ENCODE measurements around the gene OTOGL.
"Not testable (repeated sequence)": the region's sequence is repeated elsewhere in the genome, so short reads cannot be mapped to it uniquely, and the experiment has no call there.

Gene OTOGL

DNA sequence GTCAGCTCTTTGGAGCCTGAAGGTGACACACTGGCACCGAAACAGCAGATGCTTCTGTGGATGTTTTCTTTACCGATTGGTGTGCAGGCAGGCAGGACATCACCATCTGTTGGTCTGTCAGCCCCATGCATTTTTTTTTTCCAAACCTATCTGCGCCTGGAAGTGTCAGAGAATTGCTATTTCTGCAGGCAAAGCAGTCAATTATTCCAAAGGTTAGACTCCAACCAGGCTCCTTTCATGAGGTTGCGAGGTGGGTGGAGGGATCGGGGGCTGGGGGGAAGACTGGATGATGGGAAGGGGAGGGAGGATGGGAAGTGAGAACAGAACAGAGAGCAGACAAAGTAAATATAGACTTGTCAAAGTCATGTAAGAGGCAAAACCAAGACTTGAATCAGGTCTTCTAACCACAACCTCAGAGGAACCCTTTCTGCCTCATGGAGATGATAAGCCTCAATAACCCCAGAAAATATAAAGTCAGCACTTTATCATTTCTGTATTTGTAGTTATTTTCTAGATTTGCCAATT, 117.7 kb downstream of the OTOGL start:
- H3K4me3 ChIP-seq (ENCODE audit: low read depth, low read length): no peak overlapping the region
- TF ChIP-seq, protein P1, sequence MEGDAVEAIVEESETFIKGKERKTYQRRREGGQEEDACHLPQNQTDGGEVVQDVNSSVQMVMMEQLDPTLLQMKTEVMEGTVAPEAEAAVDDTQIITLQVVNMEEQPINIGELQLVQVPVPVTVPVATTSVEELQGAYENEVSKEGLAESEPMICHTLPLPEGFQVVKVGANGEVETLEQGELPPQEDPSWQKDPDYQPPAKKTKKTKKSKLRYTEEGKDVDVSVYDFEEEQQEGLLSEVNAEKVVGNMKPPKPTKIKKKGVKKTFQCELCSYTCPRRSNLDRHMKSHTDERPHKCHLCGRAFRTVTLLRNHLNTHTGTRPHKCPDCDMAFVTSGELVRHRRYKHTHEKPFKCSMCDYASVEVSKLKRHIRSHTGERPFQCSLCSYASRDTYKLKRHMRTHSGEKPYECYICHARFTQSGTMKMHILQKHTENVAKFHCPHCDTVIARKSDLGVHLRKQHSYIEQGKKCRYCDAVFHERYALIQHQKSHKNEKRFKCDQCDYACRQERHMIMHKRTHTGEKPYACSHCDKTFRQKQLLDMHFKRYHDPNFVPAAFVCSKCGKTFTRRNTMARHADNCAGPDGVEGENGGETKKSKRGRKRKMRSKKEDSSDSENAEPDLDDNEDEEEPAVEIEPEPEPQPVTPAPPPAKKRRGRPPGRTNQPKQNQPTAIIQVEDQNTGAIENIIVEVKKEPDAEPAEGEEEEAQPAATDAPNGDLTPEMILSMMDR (conservative IDR thresholded peaks at IDR 0.05; ENCODE audit: low read depth, low read length): no peak
- DNase-seq (ENCODE audit: low read depth): no peak

DNA sequence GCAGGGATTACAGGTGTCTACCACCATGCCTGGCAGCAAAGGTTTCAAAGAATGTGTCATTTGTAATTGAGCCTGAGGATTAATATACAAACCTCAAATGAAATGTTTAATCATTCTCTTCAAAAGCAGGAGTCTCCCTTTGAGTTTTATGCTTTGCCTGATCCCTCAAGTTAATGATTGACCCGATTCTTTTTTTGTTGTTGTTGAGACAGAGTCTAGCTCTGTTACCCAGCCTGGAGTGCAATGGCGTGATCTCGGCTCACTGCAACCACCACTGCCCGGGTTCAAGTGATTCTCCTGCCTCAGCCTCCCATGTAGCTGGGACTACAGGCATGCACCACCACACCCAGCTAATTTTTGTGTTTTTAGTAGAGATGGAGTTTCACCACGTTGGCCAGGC, 119.6 kb downstream of the OTOGL start:
- not testable (repeated sequence) for DNase-seq (ENCODE audit: low read depth)

DNA sequence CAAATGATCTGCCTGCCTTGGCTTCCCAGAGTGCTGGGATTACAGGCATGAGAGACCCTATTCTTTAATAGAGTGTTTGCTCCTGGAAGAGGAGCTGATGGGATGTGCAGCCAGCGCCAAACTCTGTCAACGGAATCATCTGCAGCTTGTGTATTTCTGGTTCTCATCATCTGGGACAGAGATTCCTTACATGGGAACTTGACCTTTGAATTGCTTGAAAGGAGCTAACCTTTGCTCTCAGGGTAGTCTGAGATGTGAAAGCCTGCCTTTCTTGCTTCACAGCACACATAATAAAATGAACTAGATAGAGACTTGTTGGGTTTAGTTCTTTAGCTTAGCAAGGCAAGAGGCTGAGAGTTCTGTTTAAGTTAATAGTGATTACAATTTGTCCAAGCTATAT, 120.0 kb downstream of the OTOGL start:
- TF ChIP-seq, protein P1 (conservative IDR thresholded peaks at IDR 0.05; ENCODE audit: low read depth, low read length): no peak
- no peak for DNase-seq (ENCODE audit: low read depth)
- no peak overlapping the region for H3K4me3 ChIP-seq (ENCODE audit: low read depth, low read length)

More for the DNA sequence above, 119.6 kb downstream of the OTOGL start:
- H3K4me3 ChIP-seq (ENCODE audit: low read depth, low read length): not testable (repeated sequence)

DNA sequence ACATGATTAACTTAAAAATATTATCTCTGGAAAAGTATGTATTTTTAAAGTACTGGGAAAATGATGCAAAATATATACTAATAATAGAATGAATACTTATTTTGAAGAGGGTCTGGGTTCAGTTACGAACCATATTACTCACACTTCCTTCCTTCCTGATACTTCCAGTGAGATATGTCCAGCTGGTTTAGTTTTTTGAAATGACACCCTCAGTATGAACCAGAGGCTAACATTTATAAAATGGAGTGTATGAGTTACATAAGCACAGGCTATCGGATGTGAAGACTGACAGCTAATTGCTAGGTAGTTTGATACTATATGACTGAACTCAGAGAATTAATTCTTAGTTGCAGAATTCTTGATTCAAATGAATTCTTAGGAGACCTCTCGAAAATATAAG, 122.9 kb downstream of the OTOGL start:
- TF ChIP-seq, protein P1 (conservative IDR thresholded peaks at IDR 0.05; ENCODE audit: low read depth, low read length): no peak
- no peak overlapping the region for H3K4me3 ChIP-seq (ENCODE audit: low read depth, low read length)
- DNase-seq (ENCODE audit: low read depth): peak; percentile 14

DNA sequence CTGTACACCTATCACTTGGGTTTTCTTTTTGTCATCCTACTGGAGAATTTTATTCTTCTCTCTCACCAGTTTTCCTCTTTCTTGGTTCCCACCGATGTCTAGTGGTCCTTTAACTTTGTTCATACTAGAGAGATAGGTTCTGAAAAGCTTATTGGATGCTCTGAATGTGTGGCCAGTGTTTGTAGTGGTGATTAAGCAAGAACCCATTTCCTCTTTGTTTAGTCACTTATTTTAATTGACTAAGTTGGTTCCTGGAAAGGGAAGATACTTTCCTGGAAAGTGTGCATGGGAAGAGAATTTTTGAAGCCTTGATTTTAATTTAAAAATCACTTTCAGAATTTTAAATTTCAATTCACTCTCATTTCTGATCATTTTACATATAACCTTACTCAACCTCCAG, 127.2 kb downstream of the OTOGL start:
- peak; percentile 28 for DNase-seq (ENCODE audit: low read depth)
- TF ChIP-seq, protein P1 (conservative IDR thresholded peaks at IDR 0.05; ENCODE audit: low read depth, low read length): no peak
- no peak overlapping the region for H3K4me3 ChIP-seq (ENCODE audit: low read depth, low read length)

DNA sequence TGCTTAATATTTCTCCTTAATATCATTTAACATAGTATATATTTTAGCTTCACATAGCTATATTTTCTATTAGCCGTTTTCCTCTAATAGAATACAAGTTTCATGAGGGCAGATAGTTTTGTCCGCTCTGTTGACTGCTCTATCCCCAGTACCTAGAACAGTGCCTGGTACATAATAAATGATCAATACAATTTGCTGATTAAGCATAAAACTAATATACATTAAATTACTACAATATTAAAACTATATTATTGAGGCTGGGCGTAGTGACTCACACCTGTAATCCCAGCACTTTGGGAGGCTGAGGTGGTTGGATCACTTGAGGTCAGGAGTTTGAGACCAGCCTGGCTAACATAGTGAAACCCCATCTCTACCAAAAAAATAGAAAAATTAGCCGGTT, 128.6 kb downstream of the OTOGL start:
- not testable (repeated sequence) for DNase-seq (ENCODE audit: low read depth); H3K4me3 ChIP-seq (ENCODE audit: low read depth, low read length)

DNA sequence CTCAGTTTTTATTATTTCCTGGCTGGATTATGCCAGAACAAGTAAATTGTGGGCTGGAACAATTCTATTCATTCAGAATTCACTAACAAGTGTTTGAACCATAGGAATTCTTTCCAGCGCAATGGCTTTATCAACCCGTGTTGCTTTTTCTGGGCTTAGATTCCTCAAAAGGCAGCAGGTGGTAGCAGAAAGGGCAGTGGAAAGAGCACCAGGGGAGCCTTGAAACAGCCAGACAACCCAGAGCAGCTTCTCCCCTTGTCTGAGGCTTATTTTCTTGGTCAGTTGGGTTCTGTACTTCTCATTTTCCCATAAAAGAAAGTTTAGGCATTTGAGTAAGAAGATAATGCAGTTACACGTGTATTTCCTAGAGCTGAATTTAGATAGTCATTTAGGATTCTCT, 130.7 kb downstream of the OTOGL start:
- TF ChIP-seq, protein P1 (conservative IDR thresholded peaks at IDR 0.05; ENCODE audit: low read depth, low read length): no peak
- peak; percentile 86 for DNase-seq (ENCODE audit: low read depth)
- H3K4me3 ChIP-seq (ENCODE audit: low read depth, low read length): no peak overlapping the region

DNA sequence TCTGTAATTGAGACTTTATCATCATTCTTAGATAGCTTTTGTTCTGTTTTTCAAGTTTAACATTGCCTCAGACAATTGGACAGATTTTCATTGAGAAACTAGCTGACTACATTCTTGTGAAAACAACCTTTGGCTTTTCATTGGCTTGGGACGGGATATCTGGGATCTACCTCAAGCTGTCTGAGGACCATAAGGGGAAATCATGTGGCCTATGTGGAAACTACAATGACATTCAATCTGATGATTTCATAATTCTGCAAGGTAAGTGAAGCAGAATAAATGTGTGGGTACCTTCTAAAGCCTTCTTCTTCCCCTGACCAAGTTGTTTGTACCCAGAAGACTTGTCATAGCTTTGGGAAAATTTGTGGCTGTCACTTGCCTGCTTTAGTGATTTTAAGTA, 133.5 kb downstream of the OTOGL start:
- no peak overlapping the region for H3K4me3 ChIP-seq (ENCODE audit: low read depth, low read length)
- TF ChIP-seq, protein P1 (conservative IDR thresholded peaks at IDR 0.05; ENCODE audit: low read depth, low read length): no peak
- peak; percentile 20 for DNase-seq (ENCODE audit: low read depth)
